H9 (cell line): ENCODE measurements around the gene MMRN1. TPM values are rescaled to one million over a fixed set of nuclear protein-coding genes. Genes with fewer than 3 reads are reported as not detected.

Source experiments
- DNase-seq: peaks from one replicate; pipeline ENCODE4 v3.0.0-alpha.2; 2017
- H2AFZ ChIP-seq: one replicate; pipeline ENCODE4 v1.6.1; 2013; ENCODE audit warnings: mild to moderate bottlenecking, low read length, control low read depth, moderate library complexity
- H2AK5ac ChIP-seq: 2 replicates; pipeline ENCODE4 v1.6.1; 2013; ENCODE audit warnings: low read length, control low read depth, mixed read lengths; ENCODE audit not compliant: insufficient read length
- H2BK120ac ChIP-seq: one replicate; pipeline ENCODE4 v1.6.1; 2013; ENCODE audit warnings: low read depth, mild to moderate bottlenecking, low read length, control low read depth, inconsistent platforms; ENCODE audit not compliant: poor library complexity, severe bottlenecking
- H2BK12ac ChIP-seq: 2 replicates; pipeline ENCODE4 v1.6.1; 2013; ENCODE audit warnings: low read length, control low read depth, mixed read lengths, low read depth; ENCODE audit not compliant: insufficient read length
- H2BK15ac ChIP-seq: 2 replicates; pipeline ENCODE4 v1.6.1; 2013; ENCODE audit warnings: low read depth, low read length, control low read depth
- H2BK20ac ChIP-seq: one replicate; pipeline ENCODE4 v1.6.1; 2013; ENCODE audit warnings: low read depth, mild to moderate bottlenecking, low read length, control low read depth, inconsistent platforms; ENCODE audit not compliant: poor library complexity, severe bottlenecking
- H2BK5ac ChIP-seq: 2 replicates; pipeline ENCODE4 v1.6.1; 2013; ENCODE audit warnings: low read length, control low read depth, mixed read lengths; ENCODE audit not compliant: insufficient read length
- H3K14ac ChIP-seq: 2 replicates; pipeline ENCODE4 v1.6.1; 2013; ENCODE audit warnings: low read length, control low read depth; ENCODE audit not compliant: insufficient read depth
- H3K18ac ChIP-seq: 2 replicates; pipeline ENCODE4 v1.6.1; 2013; ENCODE audit warnings: low read depth, mild to moderate bottlenecking, mixed read lengths, low read length, control low read depth; ENCODE audit not compliant: insufficient read length
- H3K23ac ChIP-seq: 2 replicates; pipeline ENCODE4 v1.6.1; 2013; ENCODE audit warnings: low read length, control low read depth, mixed read lengths, low read depth; ENCODE audit not compliant: insufficient read length
- H3K23me2 ChIP-seq: 2 replicates; pipeline ENCODE4 v1.6.1; 2013; ENCODE audit warnings: low read depth, mild to moderate bottlenecking, mixed read lengths, low read length, control low read depth; ENCODE audit not compliant: insufficient read length, poor library complexity, severe bottlenecking
- H3K27ac ChIP-seq: 2 replicates; pipeline ENCODE4 v1.5.1; 2013; ENCODE audit warnings: low read length, control low read depth, mixed read lengths, low read depth; ENCODE audit not compliant: insufficient read length
- H3K27me3 ChIP-seq: 2 replicates; pipeline ENCODE4 v1.6.1; 2013; ENCODE audit warnings: low read length, control low read depth, inconsistent platforms; ENCODE audit not compliant: insufficient read depth
- H3K4ac ChIP-seq: 2 replicates; pipeline ENCODE4 v1.6.1; 2013; ENCODE audit warnings: low read depth, mild to moderate bottlenecking, control low read depth, inconsistent platforms, low read length, moderate library complexity
- H3K4me1 ChIP-seq: 2 replicates; pipeline ENCODE4 v1.6.1; 2013; ENCODE audit warnings: low read length, control low read depth, inconsistent platforms; ENCODE audit not compliant: insufficient read depth
- H3K4me2 ChIP-seq: 2 replicates; pipeline ENCODE4 v1.6.1; 2013; ENCODE audit warnings: low read length, control low read depth, mixed read lengths; ENCODE audit not compliant: insufficient read length, insufficient read depth
- H3K56ac ChIP-seq: 2 replicates; pipeline ENCODE4 v1.6.1; 2013; ENCODE audit warnings: low read depth, mild to moderate bottlenecking, mixed read lengths, low read length, control low read depth; ENCODE audit not compliant: insufficient read length
- H3K79me1 ChIP-seq: 2 replicates; pipeline ENCODE4 v1.6.1; 2013; ENCODE audit warnings: low read depth, mild to moderate bottlenecking, moderate library complexity, low read length, control low read depth, inconsistent platforms; ENCODE audit not compliant: insufficient read depth, poor library complexity, severe bottlenecking
- H3K79me2 ChIP-seq: 2 replicates; pipeline ENCODE4 v1.6.1; 2013; ENCODE audit warnings: low read length, control low read depth, inconsistent platforms; ENCODE audit not compliant: insufficient read depth
- H3K9ac ChIP-seq: 2 replicates; pipeline ENCODE4 v1.6.1; 2013; ENCODE audit warnings: low read length, control low read depth, mixed read lengths; ENCODE audit not compliant: insufficient read length; ENCODE audit errors: extremely low read depth
- H3K9me3 ChIP-seq: one replicate; pipeline ENCODE4 v1.6.1; 2013; ENCODE audit warnings: low read depth, low read length, inconsistent platforms; ENCODE audit not compliant: control insufficient read depth
- H3T11ph ChIP-seq: one replicate; pipeline ENCODE4 v1.6.1; 2013; ENCODE audit warnings: mild to moderate bottlenecking, low read length, control low read depth, inconsistent platforms
- H4K20me1 ChIP-seq: one replicate; pipeline ENCODE4 v1.6.1; 2013; ENCODE audit not compliant: control insufficient read depth, insufficient read length, insufficient read depth
- H4K5ac ChIP-seq: 2 replicates; pipeline ENCODE4 v1.6.1; 2013; ENCODE audit warnings: low read depth, mild to moderate bottlenecking, mixed read lengths, low read length, control low read depth; ENCODE audit not compliant: insufficient read length
- H4K8ac ChIP-seq: replicated peaks from 2 replicates; pipeline ENCODE4 v1.6.1; 2013; ENCODE audit warnings: low read length, control low read depth, mixed read lengths, low read depth; ENCODE audit not compliant: insufficient read length
- H4K91ac ChIP-seq: 2 replicates; pipeline ENCODE4 v1.6.1; 2013; ENCODE audit warnings: low read depth, mild to moderate bottlenecking, moderate library complexity, mixed read lengths, low read length, control low read depth; ENCODE audit not compliant: insufficient read length
- H3K27ac Mint-ChIP-seq, 3 experiments: 2 replicates in 2 of 3; 3 replicates in 1 of 3; pipeline ENCODE4 v1.8.0; 2020 to 2021; ENCODE audit warnings: mixed read lengths in 3 of 3, mild to moderate bottlenecking in 1 of 3, moderate library complexity in 1 of 3
- H3K27me3 Mint-ChIP-seq: 2 replicates; pipeline ENCODE4 v1.8.0; 2021; ENCODE audit warnings: low read depth, mild to moderate bottlenecking, moderate library complexity, mixed read lengths
- H3K36me3 Mint-ChIP-seq, 3 experiments: 2 replicates in 2 of 3; 3 replicates in 1 of 3; pipeline ENCODE4 v1.8.0; 2020 to 2021; ENCODE audit warnings: low read depth in 3 of 3, mixed read lengths in 3 of 3; ENCODE audit not compliant: insufficient read depth in 1 of 3
- H3K4me1 Mint-ChIP-seq, 2 experiments: 2 replicates each; pipeline ENCODE4 v1.8.0; 2020; ENCODE audit warnings: mixed read lengths in 2 of 2
- H3K4me3 Mint-ChIP-seq, 2 experiments: 2 replicates in 1 of 2; 3 replicates in 1 of 2; pipeline ENCODE4 v1.8.0; 2020 to 2021; ENCODE audit warnings: mild to moderate bottlenecking in 2 of 2, mixed read lengths in 2 of 2, moderate library complexity in 1 of 2
- H3K9me3 Mint-ChIP-seq, 2 experiments: 2 replicates in 1 of 2; 3 replicates in 1 of 2; pipeline ENCODE4 v1.8.0; 2020; ENCODE audit warnings: mild to moderate bottlenecking in 2 of 2, mixed read lengths in 2 of 2, moderate library complexity in 1 of 2
- CTCF ChIP-seq: fragments of 200-600 bp; sonication (generic); conservative IDR thresholded peaks from 3 replicates; pipeline ENCODE4 v1.8.0; 2021; ENCODE audit warnings: antibody characterized with exemption, mild to moderate bottlenecking
- WGBS: extraction: QIAGEN DNeasy Blood & Tissue Kit; methylation state at CpG from one replicate; pipeline ENCODE4 v1.1.7; 2013; ENCODE audit warnings: missing lambda C conversion rate, low lambda C conversion rate, mixed read lengths; ENCODE audit not compliant: insufficient read length; ENCODE audit errors: extremely low coverage; 5-methylcytosine and 5-hydroxymethylcytosine counted together
- total RNA-seq: library from RNA; stranded (reverse); gene quantifications from 2 replicates; pipeline ENCODE4 v1.2.1, GENCODE V29; 2021

The MMRN1 gene
- total RNA-seq, 1 experiment from 2014 or later = not detected

- H3K27ac ChIP-seq = no peak overlapping the region
- no peak overlapping the region for H2BK20ac ChIP-seq
- no peak overlapping the region for H4K8ac ChIP-seq
- H3K4me1 Mint-ChIP-seq = no peaks in the 10 kb centered on the region
- H3T11ph ChIP-seq = no peak overlapping the region
- H3K9me3 ChIP-seq = no peaks in the 10 kb centered on the region
- H2BK120ac ChIP-seq = no peak overlapping the region
- H3K4ac ChIP-seq = no peak overlapping the region
- no peaks in the 10 kb centered on the region for H3K27me3 Mint-ChIP-seq
- no peaks in the 10 kb centered on the region for H3K79me1 ChIP-seq
- no peaks in the 10 kb centered on the region for H3K36me3 Mint-ChIP-seq
- H3K56ac ChIP-seq = no peak overlapping the region
- no peak for DNase-seq
- no peaks in the 10 kb centered on the region for H3K9me3 Mint-ChIP-seq
- no peak overlapping the region for H3K23ac ChIP-seq
- TF ChIP-seq CTCF = no peak
- H3K4me2 ChIP-seq = no peak overlapping the region
- WGBS = no CpG with 5 or more reads among the region's 4 CpGs
- no peak overlapping the region for H2BK5ac ChIP-seq
- H3K27ac Mint-ChIP-seq = no peak overlapping the region
- H3K4me1 ChIP-seq = no peaks in the 10 kb centered on the region
- no peak overlapping the region for H3K18ac ChIP-seq
- H4K5ac ChIP-seq = no peak overlapping the region
- no peak overlapping the region for H2AK5ac ChIP-seq
- no peak overlapping the region for H2BK12ac ChIP-seq
- no peak overlapping the region for H3K4me3 Mint-ChIP-seq
- no peaks in the 10 kb centered on the region for H3K23me2 ChIP-seq
- H2BK15ac ChIP-seq = no peak overlapping the region
- H4K91ac ChIP-seq = no peak overlapping the region
- no peaks in the 10 kb centered on the region for H3K27me3 ChIP-seq
- no peak overlapping the region for H3K14ac ChIP-seq
- H3K79me2 ChIP-seq = no peaks in the 10 kb centered on the region
- no peak overlapping the region for H3K9ac ChIP-seq
- H4K20me1 ChIP-seq = no peaks in the 10 kb centered on the region
- no peak overlapping the region for H2AFZ ChIP-seq
Observed at GRCh38 chr4:89879215-89879614, 15.4 kb upstream of the MMRN1 start.
